Suprapubic skin (tissue), 4 donors: Measurements from ENCODE around the gene FCMR. TPM values are rescaled to one million over a fixed set of nuclear protein-coding genes. Genes with fewer than 3 reads are reported as not detected.

ENCODE experiments used
- DNase-seq, 2 donors: peaks; one replicate each; pipeline ENCODE4 v3.0.0-alpha.2; 2019; ENCODE audit warnings: low spot score in 2 of 2
- H3K27ac ChIP-seq: fragments of 200-600 bp; sonication (generic); one replicate; pipeline ENCODE4 v1.5.1; 2019
- H3K27me3 ChIP-seq: fragments of 200-600 bp; sonication (generic); one replicate; pipeline ENCODE4 v1.5.1; 2019
- H3K36me3 ChIP-seq: fragments of 200-600 bp; sonication (generic); one replicate; pipeline ENCODE4 v1.5.1; 2019
- H3K4me1 ChIP-seq: fragments of 200-600 bp; sonication (generic); one replicate; pipeline ENCODE4 v1.5.1; 2019
- H3K4me3 ChIP-seq: fragments of 200-600 bp; sonication (generic); one replicate; pipeline ENCODE4 v1.5.1; 2019; ENCODE audit warnings: mild to moderate bottlenecking
- H3K9me3 ChIP-seq: fragments of 200-600 bp; sonication (generic); one replicate; pipeline ENCODE4 v1.5.1; 2019
- EP300 ChIP-seq: sonication (generic); formaldehyde crosslinking; IDR thresholded peaks from one replicate; pipeline ENCODE4 v1.6.1; 2017; ENCODE audit warnings: antibody characterized with exemption
- POLR2A ChIP-seq, 2 donors: fragments of 450-650 bp; IDR thresholded peaks; one replicate each; pipeline ENCODE4 v1.6.1; 2017; ENCODE audit warnings: antibody characterized with exemption in 2 of 2, mild to moderate bottlenecking in 2 of 2, moderate library complexity in 2 of 2
- POLR2AphosphoS5 ChIP-seq, 3 donors: sonication (generic); formaldehyde crosslinking; IDR thresholded peaks; one replicate each; pipeline ENCODE4 v1.6.1; 2017; ENCODE audit warnings: antibody characterized with exemption in 3 of 3
- WGBS: methylation state at CpG from one replicate; pipeline ENCODE4 v1.1.5; 2018; 5-methylcytosine and 5-hydroxymethylcytosine counted together
- total RNA-seq, 4 donors: library from RNA; depleted of rRNA; stranded (reverse); fragments of >200 nt; gene quantifications; one replicate each; pipeline ENCODE4 v1.1.0, GENCODE V29; 2016
- TF ChIP-seq, protein P1 (sequence below), 2 donors: fragments of 200-600 bp in 1 of 2; fragments of 450-650 bp in 1 of 2; sonication (generic) in 1 of 2; IDR thresholded peaks; one replicate each; pipeline ENCODE4 v1.5.1; 2016 to 2019; ENCODE audit warnings: antibody characterized with exemption in 2 of 2, mild to moderate bottlenecking in 1 of 2, moderate library complexity in 1 of 2

FCMR gene, protein sequence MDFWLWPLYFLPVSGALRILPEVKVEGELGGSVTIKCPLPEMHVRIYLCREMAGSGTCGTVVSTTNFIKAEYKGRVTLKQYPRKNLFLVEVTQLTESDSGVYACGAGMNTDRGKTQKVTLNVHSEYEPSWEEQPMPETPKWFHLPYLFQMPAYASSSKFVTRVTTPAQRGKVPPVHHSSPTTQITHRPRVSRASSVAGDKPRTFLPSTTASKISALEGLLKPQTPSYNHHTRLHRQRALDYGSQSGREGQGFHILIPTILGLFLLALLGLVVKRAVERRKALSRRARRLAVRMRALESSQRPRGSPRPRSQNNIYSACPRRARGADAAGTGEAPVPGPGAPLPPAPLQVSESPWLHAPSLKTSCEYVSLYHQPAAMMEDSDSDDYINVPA
- 1 to 10 TPM in 3 of 4 donors, under 1 TPM in 1; 0.39 to 2.9 (median 2.2) TPM for total RNA-seq

DNA sequence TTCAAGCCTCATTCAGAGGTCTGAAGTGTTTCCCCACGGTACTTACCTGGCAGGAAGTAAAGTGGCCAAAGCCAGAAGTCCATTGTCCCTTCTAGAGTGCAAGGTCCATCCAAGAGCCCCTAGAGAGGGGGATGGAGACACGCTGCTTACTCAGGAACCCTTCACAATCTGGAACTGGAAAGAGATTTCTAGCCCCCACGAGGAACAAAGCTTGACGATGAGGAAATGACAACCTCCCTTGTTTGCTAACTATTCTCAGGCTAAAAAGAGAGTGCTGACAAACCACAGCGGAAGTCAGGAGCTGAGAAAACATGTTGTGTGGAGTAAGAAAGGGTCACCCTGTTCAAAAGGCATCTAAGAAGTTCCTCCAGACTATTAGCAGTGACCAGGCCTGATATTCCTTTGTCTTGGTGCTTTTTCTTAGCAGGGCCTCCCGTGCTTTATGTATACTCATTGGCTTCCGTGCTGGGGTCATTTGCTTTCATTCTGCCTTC is at the start of gene FCMR:
TSS of gene FCMR (minus strand) at position 170 of the 494 bp plus-strand sequence. CDS start at position 83, 87 bp downstream.
- TF ChIP-seq, protein P1, sequence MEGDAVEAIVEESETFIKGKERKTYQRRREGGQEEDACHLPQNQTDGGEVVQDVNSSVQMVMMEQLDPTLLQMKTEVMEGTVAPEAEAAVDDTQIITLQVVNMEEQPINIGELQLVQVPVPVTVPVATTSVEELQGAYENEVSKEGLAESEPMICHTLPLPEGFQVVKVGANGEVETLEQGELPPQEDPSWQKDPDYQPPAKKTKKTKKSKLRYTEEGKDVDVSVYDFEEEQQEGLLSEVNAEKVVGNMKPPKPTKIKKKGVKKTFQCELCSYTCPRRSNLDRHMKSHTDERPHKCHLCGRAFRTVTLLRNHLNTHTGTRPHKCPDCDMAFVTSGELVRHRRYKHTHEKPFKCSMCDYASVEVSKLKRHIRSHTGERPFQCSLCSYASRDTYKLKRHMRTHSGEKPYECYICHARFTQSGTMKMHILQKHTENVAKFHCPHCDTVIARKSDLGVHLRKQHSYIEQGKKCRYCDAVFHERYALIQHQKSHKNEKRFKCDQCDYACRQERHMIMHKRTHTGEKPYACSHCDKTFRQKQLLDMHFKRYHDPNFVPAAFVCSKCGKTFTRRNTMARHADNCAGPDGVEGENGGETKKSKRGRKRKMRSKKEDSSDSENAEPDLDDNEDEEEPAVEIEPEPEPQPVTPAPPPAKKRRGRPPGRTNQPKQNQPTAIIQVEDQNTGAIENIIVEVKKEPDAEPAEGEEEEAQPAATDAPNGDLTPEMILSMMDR (IDR thresholded peaks at IDR 0.05) = no peak
- TF ChIP-seq POLR2AphosphoS5 (IDR thresholded peaks at IDR 0.05) = no peak
- no peak for TF ChIP-seq EP300
- no peak for TF ChIP-seq POLR2A (IDR thresholded peaks at IDR 0.05)
- Histone ChIP-seq H3K9me3 (no peaks in the 10 kb centered on the region), H3K36me3 (no peaks in the 10 kb centered on the region), H3K4me3 (no peak within 1 kb of the TSS), H3K27me3 (no peaks in the 10 kb centered on the region), H3K4me1 (peaks cover 4% of the 10 kb centered on the region), H3K27ac (no peak within 1 kb of the TSS)
- DNase-seq = no peak
- WGBS = 79% methylated on average over 7 of the region's 7 CpGs

DNA sequence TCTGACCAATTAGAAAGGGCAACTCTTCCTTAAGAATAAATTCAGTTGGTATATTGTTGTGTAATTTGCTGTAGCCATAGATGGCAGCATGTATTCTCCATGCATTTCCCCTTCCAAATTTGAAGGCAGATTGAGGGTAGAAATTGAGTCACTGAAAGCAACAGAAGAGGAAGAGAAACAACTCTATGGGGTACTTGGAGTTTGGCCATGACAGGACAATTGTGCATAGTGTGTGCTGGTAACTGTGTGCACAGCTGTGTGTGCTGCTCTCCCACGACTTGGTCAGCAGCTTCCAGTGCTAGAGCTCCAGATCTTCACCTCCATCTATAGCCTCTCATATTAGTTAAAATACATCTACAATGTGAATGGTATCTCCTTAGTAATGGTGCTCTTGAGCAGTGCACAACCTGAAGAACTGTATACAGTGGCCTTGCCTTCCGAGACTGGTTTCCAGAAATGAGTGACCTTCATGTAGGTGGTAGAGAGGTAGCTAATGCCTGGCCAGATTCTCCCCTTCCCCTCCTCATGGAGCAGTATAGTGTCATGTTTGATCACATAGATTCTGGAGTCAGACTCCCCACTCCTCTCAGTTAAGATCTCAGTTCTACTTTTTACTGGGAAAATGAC is 49.4 kb upstream of the FCMR start:
- TF ChIP-seq, protein P1 (IDR thresholded peaks at IDR 0.05) = no peak
- TF ChIP-seq POLR2A (IDR thresholded peaks at IDR 0.05) (no peak), POLR2AphosphoS5 (IDR thresholded peaks at IDR 0.05) (no peak), EP300 (no peak)
- DNase-seq = no peak
- peaks cover 4% of the 10 kb centered on the region for H3K4me1 ChIP-seq
- peaks cover 5% of the 10 kb centered on the region for H3K27me3 ChIP-seq
- no peak overlapping the region for H3K4me3 ChIP-seq
- H3K36me3 ChIP-seq = no peaks in the 10 kb centered on the region
- WGBS = 70% methylated on average over 2 of the region's 2 CpGs
- no peaks in the 10 kb centered on the region for H3K9me3 ChIP-seq
- no peak overlapping the region for H3K27ac ChIP-seq

DNA sequence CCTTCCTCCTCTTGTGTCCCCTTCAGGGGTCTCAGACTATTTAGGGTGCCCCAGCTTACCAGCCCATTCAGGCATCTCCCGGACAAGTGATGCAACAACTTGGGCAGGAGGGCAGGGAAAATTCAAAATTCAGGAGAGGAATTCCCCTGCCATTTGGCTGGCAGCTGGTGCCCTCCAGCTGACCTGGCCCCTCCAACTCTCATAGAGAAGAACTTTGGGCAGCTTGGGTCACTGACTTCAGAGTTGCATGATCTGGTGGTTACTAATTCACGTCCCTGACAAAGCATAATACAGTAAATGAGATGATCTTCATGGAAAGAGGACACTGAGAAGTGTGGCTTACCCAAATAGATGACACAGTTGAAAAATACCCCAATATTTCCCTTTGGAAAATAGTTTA is 48.7 kb upstream of the FCMR start, which contains the start of gene FCAMR:
TSS of gene FCAMR (minus strand) at position 15 of the 400 bp plus-strand sequence. CDS start 335 bp downstream, outside the sequence.
- 82% methylated on average over 2 of the region's 2 CpGs for WGBS
- no peak within 1 kb of the TSS for H3K27ac ChIP-seq
- no peaks in the 10 kb centered on the region for H3K9me3 ChIP-seq
- no peaks in the 10 kb centered on the region for H3K36me3 ChIP-seq
- DNase-seq = no peak
- H3K4me3 ChIP-seq = no peak within 1 kb of the TSS
- peaks cover 4% of the 10 kb centered on the region for H3K4me1 ChIP-seq
- TF ChIP-seq POLR2AphosphoS5 (IDR thresholded peaks at IDR 0.05) (no peak), EP300 (no peak), POLR2A (IDR thresholded peaks at IDR 0.05) (no peak)
- TF ChIP-seq, protein P1 (IDR thresholded peaks at IDR 0.05) = no peak
- H3K27me3 ChIP-seq = peaks cover 5% of the 10 kb centered on the region

DNA sequence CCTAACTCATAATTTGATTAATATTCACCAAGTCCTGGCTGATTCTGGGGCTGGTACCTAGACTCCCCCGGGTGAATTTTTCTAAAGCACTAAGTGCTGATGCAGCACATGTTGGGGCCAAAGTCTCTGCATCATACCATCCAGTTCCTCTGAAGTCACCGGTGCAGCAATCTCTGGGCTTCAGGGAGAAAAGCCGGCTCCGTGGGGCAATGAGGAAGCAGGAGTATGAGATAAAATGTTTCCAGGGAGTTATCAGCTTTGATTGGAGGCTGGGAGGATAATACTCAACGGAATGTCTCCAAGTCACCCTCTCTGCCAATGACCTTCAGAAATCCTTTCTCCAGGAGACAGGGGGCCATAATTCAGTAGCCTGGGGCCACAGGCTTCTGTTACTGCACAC is 47.3 kb upstream of the FCMR start:
- Histone ChIP-seq H3K27me3 (peaks cover 5% of the 10 kb centered on the region), H3K36me3 (no peaks in the 10 kb centered on the region), H3K4me1 (peaks cover 4% of the 10 kb centered on the region), H3K4me3 (no peak overlapping the region), H3K9me3 (no peaks in the 10 kb centered on the region), H3K27ac (no peak overlapping the region)
- TF ChIP-seq POLR2A (IDR thresholded peaks at IDR 0.05) = no peak
- no peak for TF ChIP-seq EP300
- no peak for TF ChIP-seq POLR2AphosphoS5 (IDR thresholded peaks at IDR 0.05)
- TF ChIP-seq, protein P1 (IDR thresholded peaks at IDR 0.05) = no peak
- WGBS = 37% methylated on average over 5 of the region's 5 CpGs
- DNase-seq = no peak
